Esophagus (tissue), 2 donors: Measurements from ENCODE around the gene TBX15. TPM values are rescaled to one million over a fixed set of nuclear protein-coding genes. Genes with fewer than 3 reads are reported as not detected.
A peak's percentile ranks its signal among the peaks of the same experiment; 100 is the strongest.

Source experiments
- H3K27ac ChIP-seq, 2 donors: one replicate each; pipeline ENCODE4 v1.5.1; 2013; ENCODE audit warnings: low read depth in 2 of 2, mild to moderate bottlenecking in 2 of 2, inconsistent platforms in 1 of 2, low read length in 1 of 2, moderate library complexity in 1 of 2
- H3K27me3 ChIP-seq, 2 donors: one replicate each; pipeline ENCODE4 v1.6.1; 2013; ENCODE audit warnings: low read length in 2 of 2, control low read depth in 1 of 2, mild to moderate bottlenecking in 1 of 2; ENCODE audit not compliant: insufficient read depth in 2 of 2, control insufficient read depth in 1 of 2
- H3K36me3 ChIP-seq, 2 donors: one replicate each; pipeline ENCODE4 v1.6.1; 2013; ENCODE audit warnings: low read length in 1 of 2; ENCODE audit not compliant: control insufficient read depth in 2 of 2, insufficient read depth in 2 of 2
- H3K4me1 ChIP-seq, 2 donors: one replicate each; pipeline ENCODE4 v1.6.1; 2013; ENCODE audit warnings: low read length in 1 of 2; ENCODE audit not compliant: control insufficient read depth in 2 of 2, insufficient read depth in 2 of 2
- H3K4me3 ChIP-seq, 2 donors: one replicate each; pipeline ENCODE4 v1.5.1; 2013; ENCODE audit warnings: low read length in 2 of 2, mild to moderate bottlenecking in 2 of 2, low read depth in 1 of 2, moderate library complexity in 1 of 2
- H3K9me3 ChIP-seq, 2 donors: one replicate each; pipeline ENCODE4 v1.6.1; 2013; ENCODE audit warnings: mild to moderate bottlenecking in 2 of 2, low read depth in 1 of 2, low read length in 1 of 2, moderate library complexity in 1 of 2; ENCODE audit not compliant: control insufficient read depth in 2 of 2, insufficient read depth in 1 of 2
- WGBS, 2 donors: extraction: QIAGEN DNeasy Blood & Tissue Kit; methylation state at CpG; one replicate each; pipeline ENCODE4 v1.1.7; 2013; 5-methylcytosine and 5-hydroxymethylcytosine counted together
- polyA plus RNA-seq, 2 donors: library from polyadenylated mRNA; stranded (reverse); fragments of 200-250 nt; gene quantifications; one replicate each; pipeline ENCODE4 v1.2.3, GENCODE V29; 2013
- donor health status: healthy with polysubstance abuse.
- donor health status: Bipolar disorder and iron deficiency.

The TBX15 gene
- polyA plus RNA-seq, 2 donors: 0.02 TPM; not detected in 1

DNA sequence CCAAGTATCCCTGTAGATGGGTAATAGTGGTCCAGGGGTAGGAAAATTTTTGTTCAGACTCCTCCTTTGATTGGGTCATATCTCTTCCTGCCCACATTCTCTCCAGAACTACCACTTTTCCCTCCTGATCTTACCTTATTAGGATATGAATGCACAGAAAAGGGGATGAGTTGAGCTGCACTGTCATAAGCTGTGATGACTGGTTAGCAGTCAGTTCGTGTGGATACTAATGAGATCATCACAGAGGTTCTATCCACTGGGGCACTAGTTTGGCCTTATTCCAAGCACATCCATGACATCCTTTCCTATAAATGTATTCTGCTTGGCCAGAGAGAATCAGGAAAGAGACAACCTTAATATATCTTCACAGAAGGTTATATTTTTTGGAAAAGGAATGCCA, 22.1 kb upstream of the TBX15 start:
- peaks cover 0 to 7% of the 10 kb centered on the region in 2 donors for H3K9me3 ChIP-seq
- no peaks in the 10 kb centered on the region for H3K36me3 ChIP-seq
- 40 to 48% methylated on average over 1 of the region's 1 CpG for WGBS, 2 donors
- no peak overlapping the region for H3K4me3 ChIP-seq
- H3K27ac ChIP-seq: no peak overlapping the region
- H3K4me1 ChIP-seq: peaks cover 8 to 16% of the 10 kb centered on the region in 2 donors
- peaks cover 3 to 19% of the 10 kb centered on the region in 2 donors for H3K27me3 ChIP-seq

GRCh38 chr1:119009312-119009655, 21.1 kb upstream of the TBX15 start:
- no peak overlapping the region for H3K4me3 ChIP-seq
- WGBS, 2 donors: 24 to 29% methylated on average over 2 of the region's 2 CpGs
- no peaks in the 10 kb centered on the region for H3K36me3 ChIP-seq
- H3K4me1 ChIP-seq: peaks cover 8 to 16% of the 10 kb centered on the region in 2 donors
- peaks cover 3 to 19% of the 10 kb centered on the region in 2 donors for H3K27me3 ChIP-seq
- peaks cover 0 to 7% of the 10 kb centered on the region in 2 donors for H3K9me3 ChIP-seq
- no peak overlapping the region for H3K27ac ChIP-seq

- peaks cover 3 to 19% of the 10 kb centered on the region in 2 donors for H3K27me3 ChIP-seq
- H3K36me3 ChIP-seq: no peaks in the 10 kb centered on the region
- H3K9me3 ChIP-seq: peaks cover 0 to 7% of the 10 kb centered on the region in 2 donors
- H3K4me3 ChIP-seq: peak overlapping the region; percentile 12 to 43
- H3K4me1 ChIP-seq: peaks cover 8 to 16% of the 10 kb centered on the region in 2 donors
- 8 to 9% methylated on average over 22 of the region's 22 CpGs for WGBS, 2 donors
- H3K27ac ChIP-seq: no peak overlapping the region
These were observed 20.6 kb upstream of the TBX15 start for GRCh38 chr1:119008483-119009311.

DNA sequence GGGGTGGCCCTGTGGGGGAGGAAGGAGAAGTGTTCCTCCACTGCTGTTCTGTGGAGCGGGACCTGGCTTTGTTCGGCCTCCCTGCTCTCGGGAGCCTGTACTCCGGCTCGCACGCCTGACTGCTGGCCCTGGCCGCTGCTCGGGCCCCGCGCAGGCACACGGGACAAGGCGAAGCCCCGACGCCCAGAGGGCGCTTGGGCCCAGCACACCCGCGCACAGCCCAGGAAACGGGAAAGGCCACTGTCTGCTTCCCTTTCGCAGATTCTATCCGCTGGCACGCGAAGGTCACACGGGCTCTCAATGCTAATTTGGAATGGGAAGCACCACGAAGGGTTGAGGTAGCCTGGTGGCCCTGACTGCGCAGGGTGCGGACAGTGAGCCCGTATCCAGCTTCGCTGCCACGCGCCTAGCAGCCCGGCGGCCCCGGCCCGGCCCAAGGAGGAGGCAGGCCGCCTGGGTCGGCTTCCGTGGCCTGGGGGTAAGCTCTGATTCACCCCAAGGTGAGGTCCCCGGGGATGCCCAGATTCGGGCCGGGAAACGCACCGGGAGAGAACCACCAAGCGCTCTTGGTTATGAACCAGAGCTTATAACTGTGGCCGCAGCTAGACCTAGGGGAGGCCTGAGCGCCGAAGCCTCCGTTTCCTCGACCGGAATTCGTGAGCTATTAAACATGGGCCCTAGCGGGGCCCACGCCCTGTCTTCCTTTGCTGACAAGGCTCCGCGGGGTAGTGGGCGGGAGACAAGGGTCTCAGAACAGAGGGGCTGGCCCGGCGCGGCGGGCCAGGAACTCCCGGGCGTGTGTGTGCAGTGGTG, 19.7 kb upstream of the TBX15 start:
- peaks cover 0 to 7% of the 10 kb centered on the region in 2 donors for H3K9me3 ChIP-seq
- no peak overlapping the region for H3K27ac ChIP-seq
- peak overlapping the region; percentile 12 to 43 for H3K4me3 ChIP-seq
- peaks cover 3 to 19% of the 10 kb centered on the region in 2 donors for H3K27me3 ChIP-seq
- 8 to 9% methylated on average over 61 of the region's 61 CpGs for WGBS, 2 donors
- H3K4me1 ChIP-seq: peaks cover 8 to 16% of the 10 kb centered on the region in 2 donors
- no peaks in the 10 kb centered on the region for H3K36me3 ChIP-seq

- Histone ChIP-seq H3K9me3 (peaks cover 0 to 7% of the 10 kb centered on the region in 2 donors), H3K4me3 (peak overlapping the region in 1 of 2 donors; percentile 43), H3K4me1 (peaks cover 11 to 16% of the 10 kb centered on the region in 2 donors), H3K27ac (no peak overlapping the region), H3K27me3 (peaks cover 3 to 23% of the 10 kb centered on the region in 2 donors), H3K36me3 (no peaks in the 10 kb centered on the region)
- WGBS, 2 donors: 10 to 13% methylated on average over 22 of the region's 22 CpGs
These were observed 19.2 kb upstream of the TBX15 start for GRCh38 chr1:119007339-119007669.

DNA sequence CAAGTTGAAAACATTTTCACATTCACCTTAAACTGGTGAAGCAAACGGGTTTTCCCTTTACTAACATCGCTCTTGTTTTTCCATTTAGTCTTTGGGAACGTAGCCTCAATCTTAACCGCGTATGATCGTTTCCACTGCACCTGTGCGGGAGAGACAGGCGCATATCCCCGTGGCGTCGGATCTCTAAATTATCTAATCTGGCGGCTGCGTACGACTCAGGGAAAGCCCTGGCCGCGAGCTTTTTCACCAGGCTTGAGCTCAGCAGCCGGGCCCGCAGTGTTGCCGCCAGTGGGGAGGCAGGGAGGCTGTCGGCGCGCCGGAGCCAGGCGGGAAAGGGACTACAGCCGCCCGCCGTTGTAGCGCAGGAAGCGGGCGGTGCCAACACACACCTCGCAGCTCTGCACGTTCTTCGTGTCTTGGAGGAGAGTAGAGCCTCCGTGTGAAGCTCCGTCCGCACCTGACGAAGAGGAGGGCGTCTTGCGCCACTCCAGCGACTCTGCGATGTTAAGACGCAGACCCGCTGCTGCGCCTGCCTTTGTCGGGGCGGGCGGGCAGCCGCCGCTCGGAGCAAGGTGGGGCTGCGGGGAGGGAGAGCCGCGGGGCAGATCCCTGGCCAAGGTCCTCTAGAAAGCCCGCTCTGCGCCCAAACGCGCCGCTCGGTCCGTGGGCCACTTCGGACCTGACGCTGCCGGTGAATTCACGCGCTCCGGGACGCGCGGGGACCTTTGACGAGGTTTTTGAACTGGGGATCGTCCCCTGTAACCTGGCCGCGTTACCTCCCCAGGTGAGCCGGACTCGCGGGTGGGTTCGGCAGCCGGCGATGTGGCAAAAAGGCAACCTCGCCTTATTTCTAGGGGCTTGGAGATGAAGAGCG, 18.5 kb upstream of the TBX15 start:
- peaks cover 11 to 18% of the 10 kb centered on the region in 2 donors for H3K4me1 ChIP-seq
- peaks cover 0 to 7% of the 10 kb centered on the region in 2 donors for H3K9me3 ChIP-seq
- H3K4me3 ChIP-seq: peak overlapping the region; percentile 14 to 25
- H3K36me3 ChIP-seq: no peaks in the 10 kb centered on the region
- peaks cover 3 to 23% of the 10 kb centered on the region in 2 donors for H3K27me3 ChIP-seq
- no peak overlapping the region for H3K27ac ChIP-seq
- WGBS, 2 donors: 5 to 6% methylated on average over 80 to 81 of the region's 81 CpGs

- Histone ChIP-seq H3K27ac (no peak overlapping the region), H3K36me3 (no peaks in the 10 kb centered on the region), H3K4me3 (no peak overlapping the region), H3K4me1 (peaks cover 14 to 21% of the 10 kb centered on the region in 2 donors), H3K9me3 (peaks cover 0 to 7% of the 10 kb centered on the region in 2 donors), H3K27me3 (peaks cover 3 to 23% of the 10 kb centered on the region in 2 donors)
- 15 to 19% methylated on average over 17 of the region's 17 CpGs for WGBS, 2 donors
These were observed 17.7 kb upstream of the TBX15 start for GRCh38 chr1:119005724-119006405.

- Histone ChIP-seq H3K27me3 (peaks cover 3 to 29% of the 10 kb centered on the region in 2 donors), H3K4me1 (peaks cover 14 to 21% of the 10 kb centered on the region in 2 donors), H3K4me3 (no peak overlapping the region), H3K36me3 (no peaks in the 10 kb centered on the region), H3K9me3 (peaks cover 0 to 7% of the 10 kb centered on the region in 2 donors), H3K27ac (no peak overlapping the region)
- WGBS, 2 donors: 53 to 72% methylated on average over 2 of the region's 2 CpGs
These were observed 16.6 kb upstream of the TBX15 start for GRCh38 chr1:119004781-119005180.
